Mucosa of descending colon (tissue), 3 donors: Measurements from ENCODE around the gene IGFBP2. TPM values are rescaled to one million over a fixed set of nuclear protein-coding genes. Genes with fewer than 3 reads are reported as not detected.

Experiments used
- ATAC-seq: fragments of 200-7000 bp; cut with Tn5 transposase; one replicate; pipeline ENCODE4 v1.9.1; 2020; ENCODE audit warnings: mild to moderate bottlenecking, moderate library complexity
- DNase-seq, 3 donors: peaks; one replicate each; pipeline ENCODE4 v3.0.0-alpha.2; 2020
- H3K36me3 ChIP-seq: fragments of 200-600 bp; one replicate; pipeline ENCODE4 v1.8.0; 2021; ENCODE audit warnings: low read depth, mild to moderate bottlenecking
- H3K4me1 ChIP-seq: fragments of 200-600 bp; one replicate; pipeline ENCODE4 v1.8.0; 2021; ENCODE audit warnings: low read depth, mild to moderate bottlenecking
- H3K4me3 ChIP-seq: fragments of 200-600 bp; one replicate; pipeline ENCODE4 v1.8.0; 2021; ENCODE audit warnings: mild to moderate bottlenecking
- H3K9me3 ChIP-seq: fragments of 200-600 bp; one replicate; pipeline ENCODE4 v1.8.0; 2021; ENCODE audit warnings: mild to moderate bottlenecking
- CTCF ChIP-seq: fragments of 200-600 bp; IDR thresholded peaks from one replicate; pipeline ENCODE4 v1.8.0; 2022; ENCODE audit warnings: antibody characterized with exemption, mild to moderate bottlenecking
- intact Hi-C, 2 donors: fragments of 100-400 bp; cut with DNase I in 1 of 2; cut with micrococcal nuclease in 1 of 2; formaldehyde crosslinking; loops; one replicate each; pipeline versions ENCODE4 v1.11.0 to v1.11.1; 2022; cut with DNase I, micrococcal nuclease
- total RNA-seq, 3 donors: library from RNA; stranded (reverse); fragmentation: NEBNext Ultra II Directional in 2 of 3; extraction: Animal tissue kit (Norgen Biotek cat#: 25700) in 2 of 3; gene quantifications; one replicate each; pipeline versions ENCODE4 v1.2.1 to v1.2.4, GENCODE V29; 2021 to 2023
- donor health status: DM: no; HTN: no; CAD: no; lungs with moderate emphysema.
- donor health status: DM: no; HTN: no; CAD: no.
- donor health status: DM: no; HTN: yes; CAD: no.

Gene IGFBP2
- total RNA-seq, 3 donors from 2014 or later: 26.7 to 62.1 (median 57.2) TPM

GRCh38 chr2:216683846-216684245 is 50.6 kb downstream of the IGFBP2 start:
- intact Hi-C loops: loop anchor here in 1 of 2 donors (10.0 kb wide), 1 partner anchor 1031 kb away; no protein-coding TSS in a partner anchor
- H3K36me3 ChIP-seq: no peaks in the 10 kb centered on the region

GRCh38 chr2:216685327-216685875 is 52.2 kb downstream of the IGFBP2 start:
- no peak for TF ChIP-seq CTCF
- no peak for DNase-seq
- no peaks in the 10 kb centered on the region for H3K36me3 ChIP-seq
- no peak overlapping the region for H3K4me3 ChIP-seq
- no peaks in the 10 kb centered on the region for H3K9me3 ChIP-seq
- no peak for ATAC-seq
- intact Hi-C loops: loop anchor here in 1 of 2 donors (10.0 kb wide), 1 partner anchor 1029 kb away; no protein-coding TSS in a partner anchor
- no peaks in the 10 kb centered on the region for H3K4me1 ChIP-seq

More at GRCh38 chr2:216683846-216684245, 50.6 kb downstream of the IGFBP2 start:
- H3K4me1 ChIP-seq: no peaks in the 10 kb centered on the region
- H3K9me3 ChIP-seq: no peaks in the 10 kb centered on the region
- H3K4me3 ChIP-seq: no peak overlapping the region
- ATAC-seq (peak; percentile 57), DNase-seq (peak in 1 of 3 donors; percentile 34)
- no peak for TF ChIP-seq CTCF

- ATAC-seq: no peak
- intact Hi-C loops: loop anchor here in 1 of 2 donors (10.0 kb wide), 1 partner anchor 1028 kb away; no protein-coding TSS in a partner anchor
- Histone ChIP-seq H3K9me3 (no peaks in the 10 kb centered on the region), H3K36me3 (no peaks in the 10 kb centered on the region), H3K4me3 (no peak overlapping the region), H3K4me1 (no peaks in the 10 kb centered on the region)
- no peak for TF ChIP-seq CTCF
- DNase-seq: no peak
These were observed 53.9 kb downstream of the IGFBP2 start for GRCh38 chr2:216687111-216687510.

GRCh38 chr2:216687646-216688045 is 54.4 kb downstream of the IGFBP2 start:
- Histone ChIP-seq H3K4me1 (peaks cover 3% of the 10 kb centered on the region), H3K36me3 (no peaks in the 10 kb centered on the region), H3K4me3 (no peak overlapping the region), H3K9me3 (no peaks in the 10 kb centered on the region)
- DNase-seq: no peak
- ATAC-seq: no peak
- intact Hi-C loops: loop anchor here in 1 of 2 donors (10.0 kb wide), 1 partner anchor 1027 kb away; no protein-coding TSS in a partner anchor
- no peak for TF ChIP-seq CTCF

- TF ChIP-seq CTCF: no peak
- H3K36me3 ChIP-seq: no peaks in the 10 kb centered on the region
- intact Hi-C loops: loop anchor here in 1 of 2 donors (10.0 kb wide), 1 partner anchor 1026 kb away; no protein-coding TSS in a partner anchor
- DNase-seq (no peak), ATAC-seq (no peak)
- H3K9me3 ChIP-seq: no peaks in the 10 kb centered on the region
- H3K4me1 ChIP-seq: peaks cover 10% of the 10 kb centered on the region
- H3K4me3 ChIP-seq: no peak overlapping the region
These were observed 55.6 kb downstream of the IGFBP2 start for GRCh38 chr2:216688731-216689340.
